ENCODE data around the gene AQP3. TPM values are rescaled to one million over a fixed set of nuclear protein-coding genes. Genes with fewer than 3 reads are reported as not detected.

The AQP3 gene
- total RNA-seq, 1 donor from 2014 or later = 165 TPM

Other genes with a start within 250 kb of the AQP3 start
- not detected in 2 replicates for gene SPINK4, start 207.4 kb downstream of the AQP3 start, total RNA-seq
- gene BAG1, start 182.9 kb downstream of the AQP3 start, total RNA-seq = 55.4 and 58.6 TPM in 2 replicates
- gene CHMP5, start 182.5 kb downstream of the AQP3 start, total RNA-seq = 74.9 and 84.2 TPM in 2 replicates
- 40.9 and 44.2 TPM in 2 replicates for gene NFX1, start 157.1 kb downstream of the AQP3 start, total RNA-seq
- gene AQP7, start 45.0 kb downstream of the AQP3 start, total RNA-seq = 0.27 and 0.54 TPM in 2 replicates
- gene NOL6, start 26.3 kb upstream of the AQP3 start, total RNA-seq = 51.2 and 51.4 TPM in 2 replicates
- gene ANKRD18B, start 76.7 kb upstream of the AQP3 start, total RNA-seq = 1.7 and 2.4 TPM in 2 replicates

All from T-helper 1 cell treated with Interleukin-12 subunit alpha and Interleukin-12 subunit beta and Interleukin-4 antibody, amounts not matched to agents 30 ng/mL and 1 ng/mL, for 36 hours (primary cell).